Measurements from ENCODE around the gene PIP4K2A.

DNA sequence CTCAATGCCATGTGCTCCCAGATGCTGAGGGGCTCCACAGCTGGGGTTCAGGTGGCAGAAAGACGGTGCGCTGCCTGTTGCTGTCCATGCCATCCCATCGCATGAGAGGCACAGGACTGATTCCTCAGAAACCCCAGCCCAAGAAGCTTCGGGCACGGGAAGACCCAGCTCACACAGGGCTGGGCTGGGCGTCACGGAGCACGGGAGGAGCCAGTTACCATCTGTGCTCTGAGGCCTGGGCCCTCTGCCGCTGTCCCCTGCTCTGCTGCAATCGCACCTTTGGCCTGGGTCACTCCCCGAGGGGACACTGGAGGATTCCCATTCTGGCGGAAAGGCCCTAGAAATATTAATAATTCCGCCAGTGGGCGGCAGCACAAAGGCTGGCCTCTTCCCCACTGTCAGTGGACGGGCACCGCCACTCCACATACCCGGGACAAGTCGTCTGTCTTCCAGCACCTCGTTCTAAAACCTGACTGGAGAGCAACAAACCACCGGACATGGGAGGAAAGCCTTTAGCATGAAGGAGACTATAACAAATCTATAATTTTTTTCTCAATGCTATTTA, 92.1 kb downstream of the PIP4K2A start:
- TF ChIP-seq EZH2 (IDR thresholded peaks at IDR 0.05) (no peak), POLR2AphosphoS5 (IDR thresholded peaks at IDR 0.05; ENCODE audit: borderline replicate concordance, low read depth, low read length) (no peak), FOXP2 (optimal IDR thresholded peaks at IDR 0.05; ENCODE audit: control extremely low read depth, extremely low read length, insufficient read depth) (no peak)

Data from SK-N-MC (cell line).